GM18499 (cell line): ENCODE measurements around the gene VCL.
"Not testable (repeated sequence)": the region's sequence is repeated elsewhere in the genome, so short reads cannot be mapped to it uniquely, and the experiment has no call there.

Source experiments
- ATAC-seq: cut with Tn5 transposase; IDR thresholded peaks from one replicate; pipeline ENCODE4 v1.9.1; 2021; ENCODE audit warnings: moderate number of reproducible peaks; ENCODE audit not compliant: insufficient read depth, unreplicated experiment

VCL gene

GRCh38 chr10:73997787-73998622 is at the start of gene VCL:
VCL (plus strand) TSS chr10:73998116; CDS start chr10:73998208, 92 bp downstream.
- peak; percentile 72 for ATAC-seq

GRCh38 chr10:73948947-73949633 is 48.8 kb upstream of the VCL start:
- ATAC-seq: no peak

DNA sequence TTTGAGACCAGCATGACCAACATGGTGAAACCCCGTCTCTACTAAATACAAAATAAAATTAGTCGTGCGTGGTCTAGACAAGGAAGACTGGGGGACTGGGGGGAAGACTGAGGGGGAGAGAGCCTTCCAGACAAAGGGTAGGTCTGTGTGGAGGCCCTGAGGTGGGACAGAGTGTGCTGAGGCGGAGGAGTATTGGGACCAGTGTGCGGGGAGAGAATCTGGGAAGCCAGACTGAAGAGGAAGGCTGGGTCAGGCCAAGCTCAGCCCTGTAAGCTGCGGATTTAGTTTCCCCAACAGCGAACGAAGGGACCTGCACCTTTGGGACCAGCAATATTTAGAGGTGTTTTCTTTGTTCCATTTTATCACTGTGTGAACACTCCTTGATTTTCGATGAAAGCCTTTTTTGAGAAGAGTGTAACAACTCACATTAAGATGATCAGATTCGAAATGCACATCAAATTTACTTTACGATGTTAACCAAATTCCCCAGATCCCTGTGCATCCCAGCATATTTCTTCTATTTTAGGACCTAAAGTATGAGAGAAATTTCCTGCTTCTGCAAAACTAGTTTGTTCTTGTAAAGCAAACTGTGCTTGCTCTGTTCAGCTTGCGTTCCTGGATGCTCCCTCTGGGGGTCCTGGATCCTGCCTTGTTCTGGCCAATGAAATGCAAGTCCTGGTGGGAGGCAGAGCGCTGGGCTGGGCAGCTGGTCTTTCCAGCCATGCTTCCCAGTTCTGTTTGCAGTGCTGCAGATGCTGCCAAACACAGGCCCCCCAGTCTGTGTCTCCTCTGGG is 47.6 kb upstream of the VCL start:
- ATAC-seq: no peak

DNA sequence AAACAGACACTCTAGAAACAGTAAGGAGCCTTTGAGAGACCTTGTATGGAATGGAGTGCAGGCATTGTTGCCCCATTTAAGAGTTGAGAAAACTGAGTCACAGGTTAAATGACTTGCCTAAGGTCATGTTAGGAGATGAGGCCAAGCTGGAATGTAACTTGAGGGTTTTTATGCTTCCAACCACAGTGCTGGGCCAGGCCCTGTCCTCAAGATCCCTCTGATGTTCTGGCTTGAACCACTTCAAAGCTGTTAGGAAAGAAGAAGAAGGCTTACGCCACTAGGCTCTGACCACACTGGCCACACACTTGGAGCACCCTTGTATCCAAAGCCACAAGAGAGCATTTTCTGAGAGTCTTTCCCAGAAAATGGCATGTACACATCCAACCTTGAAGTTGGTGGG is 44.3 kb upstream of the VCL start:
- ATAC-seq: no peak

DNA sequence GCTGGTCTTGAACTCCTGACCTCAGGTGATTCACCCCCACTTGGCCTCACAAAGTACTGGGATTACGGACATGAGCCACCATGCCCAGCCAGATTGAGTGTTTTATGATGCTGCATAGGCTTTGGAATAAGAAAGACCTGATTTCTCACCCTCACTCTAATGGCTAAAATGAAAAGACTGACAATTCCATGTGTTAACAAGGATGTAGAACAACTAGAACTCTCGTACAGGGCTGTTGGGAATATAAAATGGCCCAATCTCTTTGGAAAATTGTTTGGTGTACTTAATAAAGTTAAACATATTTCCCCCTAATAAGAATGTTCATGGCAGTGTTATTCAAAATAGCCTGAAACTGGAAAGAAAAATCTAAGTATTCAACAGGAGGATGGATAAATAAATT is 43.2 kb upstream of the VCL start:
- no peak for ATAC-seq

DNA sequence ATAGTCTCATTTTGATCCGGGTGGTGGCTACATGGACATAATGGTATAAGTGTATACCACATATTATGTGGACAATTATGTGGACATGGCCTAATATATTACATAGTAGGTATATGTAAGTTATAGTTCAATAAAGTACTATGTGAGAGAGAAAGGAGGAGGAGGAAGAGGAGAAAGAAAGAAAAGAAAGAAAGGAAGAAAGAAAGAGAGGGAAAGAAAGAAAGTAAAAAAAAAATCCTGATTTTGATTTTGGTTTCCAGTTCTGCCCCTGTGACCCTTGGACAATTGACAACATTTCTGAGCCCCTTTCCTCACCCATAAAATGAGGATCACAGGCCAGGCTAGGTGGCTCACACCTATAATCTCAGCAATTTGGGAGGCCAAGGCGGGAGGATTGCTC is 42.2 kb upstream of the VCL start:
- ATAC-seq: no peak

DNA sequence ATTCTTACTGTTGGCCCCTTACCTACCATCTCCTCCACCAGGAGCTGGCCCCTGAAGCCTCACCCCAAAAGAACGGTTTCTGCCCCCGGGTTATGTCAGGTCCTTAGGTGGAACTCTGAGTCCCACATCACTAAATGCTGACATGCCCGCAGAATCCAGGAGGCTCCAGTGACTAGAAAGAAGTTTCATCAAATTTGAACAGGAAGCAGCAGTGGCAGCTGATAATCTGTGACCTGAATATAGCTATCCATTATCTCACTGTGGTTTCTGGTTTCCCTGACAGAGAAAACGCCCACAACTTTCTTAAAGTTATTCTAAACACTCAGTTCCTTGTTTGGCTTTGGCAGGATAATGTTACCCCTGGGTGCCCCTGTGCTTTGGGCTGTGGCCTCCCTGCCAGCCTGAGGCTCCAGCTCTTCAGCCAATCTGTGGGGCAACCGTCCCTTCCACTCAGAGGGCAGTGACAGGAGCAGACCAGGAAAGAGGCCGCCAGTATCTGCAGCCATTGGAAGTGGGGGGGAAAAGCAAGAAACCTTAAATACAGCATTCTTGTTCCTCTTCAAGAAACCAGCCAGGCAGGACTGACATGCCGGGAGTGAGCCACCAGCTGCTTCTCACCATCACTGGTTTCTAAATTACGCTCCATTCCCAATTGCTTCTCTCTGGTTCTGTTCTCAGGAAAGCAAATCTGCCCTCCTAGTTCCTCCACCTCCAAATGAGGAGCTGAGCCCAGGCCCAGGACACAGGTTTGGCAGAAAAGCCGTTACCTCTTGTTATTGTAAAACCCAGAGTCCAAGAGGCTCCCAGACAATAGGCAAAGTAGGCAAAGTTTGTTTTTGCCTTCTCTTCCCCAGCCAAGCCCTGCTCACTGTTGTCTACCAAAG is 41.2 kb upstream of the VCL start:
- ATAC-seq: peak; percentile 51

DNA sequence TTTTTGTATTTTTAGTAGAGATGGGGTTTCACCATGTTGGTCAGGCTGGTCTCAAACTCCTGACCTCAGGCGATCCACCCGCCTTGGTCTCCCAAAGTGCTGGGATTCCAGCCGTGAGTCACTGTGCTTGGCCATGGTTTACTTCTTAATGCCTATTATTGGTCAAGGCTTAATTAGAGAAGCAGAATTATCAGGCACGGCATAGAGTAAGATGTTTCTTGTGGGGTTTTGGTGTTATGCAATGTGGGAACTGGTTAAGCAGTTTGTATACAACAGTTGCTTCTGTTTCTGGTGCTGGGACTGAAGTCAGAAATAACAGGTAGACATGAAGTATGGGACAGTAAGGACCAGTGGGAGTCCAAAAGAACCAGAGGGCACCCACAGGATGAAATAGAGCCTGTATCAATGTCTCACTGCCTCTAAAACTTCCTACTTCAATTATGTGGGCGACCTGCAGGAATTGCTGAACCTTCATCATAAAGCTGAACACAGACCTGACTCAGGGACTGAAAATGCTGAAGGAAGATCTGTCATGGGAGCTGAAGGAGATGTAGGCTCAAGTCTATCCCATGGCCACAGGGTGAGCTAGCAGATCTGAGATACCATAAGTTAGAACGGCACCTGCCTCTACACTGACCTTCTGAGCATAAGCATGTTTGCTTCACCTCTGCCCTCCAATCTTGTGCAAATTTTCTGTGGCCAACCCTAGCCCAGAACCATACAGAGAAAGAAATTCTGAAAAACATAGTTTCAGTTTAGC is 38.3 kb upstream of the VCL start:
- ATAC-seq: no peak

GRCh38 chr10:73962386-73962785 is 35.5 kb upstream of the VCL start:
- no peak for ATAC-seq

GRCh38 chr10:73963533-73963932 is 34.4 kb upstream of the VCL start:
- ATAC-seq: not testable (repeated sequence)

GRCh38 chr10:73964743-73965142 is 33.2 kb upstream of the VCL start:
- no peak for ATAC-seq

DNA sequence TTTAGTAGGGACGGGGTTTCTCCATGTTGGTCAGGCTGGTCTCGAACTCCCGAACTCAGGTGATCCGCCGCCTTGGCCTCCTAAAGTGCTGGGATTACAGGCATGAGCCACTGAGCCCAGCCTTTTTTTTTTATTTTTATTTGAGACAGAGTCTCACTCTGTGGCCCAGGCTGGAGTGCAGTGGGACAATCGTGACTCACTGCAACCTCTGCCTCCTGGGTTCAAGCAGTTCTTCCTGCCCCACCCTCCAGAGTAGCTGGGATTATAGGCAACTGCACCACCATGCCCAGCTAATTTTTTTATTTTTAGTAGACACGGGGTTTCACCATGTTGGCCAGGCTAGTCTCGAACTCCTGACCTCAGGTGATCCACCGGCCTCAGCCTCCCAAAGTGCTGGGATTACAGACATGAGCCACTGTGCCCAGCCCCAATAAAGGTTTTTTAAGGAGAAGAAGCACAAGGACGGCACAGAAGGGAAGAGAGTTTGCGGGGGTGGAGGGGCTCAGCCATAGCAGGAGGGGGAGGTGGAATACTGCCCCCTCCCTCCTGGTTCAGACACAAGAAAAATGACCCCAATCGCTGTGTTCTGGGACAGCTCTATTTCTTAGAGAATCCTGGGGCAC is 32.5 kb upstream of the VCL start:
- ATAC-seq: not testable (repeated sequence)

GRCh38 chr10:73965890-73966768 is 31.8 kb upstream of the VCL start:
- ATAC-seq: no peak

DNA sequence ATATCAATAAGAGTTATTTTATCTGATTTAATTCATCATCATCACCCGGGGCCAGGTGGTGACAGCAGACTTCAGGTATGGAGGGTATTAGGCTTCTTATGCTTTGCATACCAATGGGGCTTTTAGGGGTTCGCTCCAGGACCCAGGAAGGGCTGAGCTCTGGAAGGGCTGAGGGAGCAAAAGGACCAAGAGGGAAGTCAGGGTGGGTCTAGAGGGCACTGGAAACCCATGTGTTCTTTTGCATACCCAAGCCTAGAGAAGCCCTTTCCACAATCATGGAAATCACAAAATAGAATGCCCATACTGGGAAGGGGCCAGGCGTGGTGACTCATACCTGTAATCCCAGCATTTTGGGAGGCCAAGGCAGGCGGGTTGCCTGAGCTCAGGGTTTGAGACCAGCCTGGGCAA is 30.9 kb upstream of the VCL start:
- no peak for ATAC-seq

GRCh38 chr10:73967544-73967943 is 30.4 kb upstream of the VCL start:
- no peak for ATAC-seq

- no peak for ATAC-seq
Measured at GRCh38 chr10:73968098-73968521, 29.8 kb upstream of the VCL start.

DNA sequence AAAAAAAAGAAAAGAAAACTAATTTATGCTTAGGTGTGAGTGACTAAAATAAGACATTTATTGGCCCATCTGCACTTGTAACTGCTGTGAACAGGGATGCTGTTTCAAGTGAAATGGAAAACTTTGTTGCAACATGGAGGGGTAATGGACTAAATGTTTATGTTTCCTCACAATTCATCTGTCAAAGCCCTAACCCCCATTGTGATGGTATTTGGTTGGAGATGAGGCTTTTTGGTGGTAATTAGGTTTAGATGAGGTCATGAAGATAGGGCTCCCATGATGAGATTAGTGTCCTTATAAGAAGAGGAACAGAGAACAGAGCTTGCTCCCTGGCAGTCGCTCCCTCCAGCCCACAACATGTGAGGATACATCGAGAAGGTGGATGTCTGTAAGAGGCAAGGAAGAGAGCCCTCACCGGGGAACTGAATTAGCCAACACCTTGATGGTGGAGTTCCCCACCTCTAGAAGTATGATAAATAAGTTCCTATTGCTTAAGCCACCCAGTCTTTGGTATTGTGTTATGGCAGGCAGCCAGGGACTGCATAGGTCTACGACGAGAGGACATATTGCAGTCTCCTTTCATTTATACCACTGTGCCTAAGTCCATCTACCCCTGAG is 28.6 kb upstream of the VCL start:
- ATAC-seq: no peak
